ENCODE data around the gene HERPUD2. TPM values are rescaled to one million over a fixed set of nuclear protein-coding genes. Genes with fewer than 3 reads are reported as not detected.

Gene HERPUD2
- total and polyA plus RNA-seq, 12 donors, result 7.1 to 21.3 (median 16.8) TPM

- peak overlapping the region in 5 of 10 donors; percentile 64 to 84 (median 79) for H3K27ac ChIP-seq
These were observed 23.1 kb upstream of the HERPUD2 start for GRCh38 chr7:35718047-35718446.

GRCh38 chr7:35717516-35717915 is 22.6 kb upstream of the HERPUD2 start:
- TF ChIP-seq CTCF (IDR thresholded peaks at IDR 0.05), result no peak
- 66 to 70% methylated on average over 6 of the region's 6 CpGs for WGBS, 2 donors
- H3K9me3 ChIP-seq, result no peaks in the 10 kb centered on the region
- no peak for DNase-seq
- intact Hi-C loops (cut with DNase I), result loop anchor here in 6 of 10 donors (5.0 to 10.0 kb wide), 3 partner anchors 85 to 257 kb away; partner anchors contain the start of gene SEPTIN7 (in 6 of the 6)
- H3K4me3 ChIP-seq, result peak overlapping the region in 8 of 10 donors; percentile 13 to 46 (median 43)
- H3K4me1 ChIP-seq, result peaks cover 0 to 55% (median 13%) of the 10 kb centered on the region in 9 donors
- H3K36me3 ChIP-seq, result no peaks in the 10 kb centered on the region
- H3K27me3 ChIP-seq, result no peaks in the 10 kb centered on the region
- ATAC-seq, result no peak
- peak overlapping the region in 9 of 10 donors; percentile 14 to 84 (median 78) for H3K27ac ChIP-seq

More at GRCh38 chr7:35718047-35718446, 23.1 kb upstream of the HERPUD2 start:
- WGBS, 2 donors, result 69 to 80% methylated on average over 1 of the region's 1 CpG
- intact Hi-C loops (cut with DNase I), result loop anchor here in 6 of 10 donors (5.0 to 10.0 kb wide), 3 partner anchors 84 to 257 kb away; partner anchors contain the start of gene SEPTIN7 (in 6 of the 6)
- DNase-seq (no peak), ATAC-seq (no peak)
- Histone ChIP-seq H3K9me3 (no peaks in the 10 kb centered on the region), H3K4me1 (peaks cover 0 to 55% (median 13%) of the 10 kb centered on the region in 9 donors), H3K36me3 (no peaks in the 10 kb centered on the region), H3K27me3 (no peaks in the 10 kb centered on the region), H3K4me3 (peak overlapping the region in 6 of 10 donors; percentile 20 to 46 (median 45))
- TF ChIP-seq CTCF (IDR thresholded peaks at IDR 0.05), result no peak

- H3K27me3 ChIP-seq, result no peaks in the 10 kb centered on the region
- DNase-seq, result no peak
- no peaks in the 10 kb centered on the region for H3K9me3 ChIP-seq
- no peaks in the 10 kb centered on the region for H3K36me3 ChIP-seq
- H3K27ac ChIP-seq, result peak overlapping the region; percentile 44 to 84 (median 71)
- ATAC-seq, result peak in 1 of 8 donors; percentile 9
- H3K4me3 ChIP-seq, result peak overlapping the region in 9 of 10 donors; percentile 6 to 46 (median 41)
- H3K4me1 ChIP-seq, result peaks cover 0 to 53% (median 13%) of the 10 kb centered on the region in 9 donors
- intact Hi-C loops (cut with DNase I), result loop anchor here in 6 of 10 donors (5.0 to 10.0 kb wide), 3 partner anchors 85 to 258 kb away; partner anchors contain the start of gene SEPTIN7 (in 6 of the 6)
- WGBS, 2 donors, result 29 to 35% methylated on average over 1 of the region's 1 CpG
- TF ChIP-seq CTCF (IDR thresholded peaks at IDR 0.05), result no peak
These were observed 22.1 kb upstream of the HERPUD2 start for GRCh38 chr7:35717013-35717412.

- H3K36me3 ChIP-seq, result no peaks in the 10 kb centered on the region
- 24 to 28% methylated on average over 5 of the region's 5 CpGs for WGBS, 2 donors
- H3K27me3 ChIP-seq, result no peaks in the 10 kb centered on the region
- no peaks in the 10 kb centered on the region for H3K9me3 ChIP-seq
- DNase-seq (peak in 1 of 2 donors; percentile 32), ATAC-seq (peak in 7 of 8 donors; percentile 59 to 76 (median 71))
- TF ChIP-seq CTCF (IDR thresholded peaks at IDR 0.05), result no peak
- H3K4me1 ChIP-seq, result peaks cover 0 to 45% (median 13%) of the 10 kb centered on the region in 9 donors
- H3K4me3 ChIP-seq, result peak overlapping the region in 9 of 10 donors; percentile 6 to 46 (median 41)
- intact Hi-C loops (cut with DNase I), result loop anchor here in 6 of 10 donors (5.0 to 10.0 kb wide), 3 partner anchors 86 to 259 kb away; partner anchors contain the start of gene SEPTIN7 (in 6 of the 6)
- peak overlapping the region; percentile 44 to 84 (median 71) for H3K27ac ChIP-seq
These were observed 21.3 kb upstream of the HERPUD2 start for GRCh38 chr7:35716038-35716803.
